Thymus (tissue), 11 donors: ENCODE measurements around the gene COG5. TPM values are rescaled to one million over a fixed set of nuclear protein-coding genes. Genes with fewer than 3 reads are reported as not detected.
"Not testable (repeated sequence)": the region's sequence is repeated elsewhere in the genome, so short reads cannot be mapped to it uniquely, and the experiment has no call there.

Experiments used
- DNase-seq, 9 donors: peaks; one replicate each; pipeline ENCODE4 v3.0.0-alpha.2; 2013; ENCODE audit warnings: low spot score in 9 of 9, low read depth in 6 of 9, missing footprints in 1 of 9
- H3K27ac ChIP-seq, 2 donors: one replicate each; pipeline ENCODE4 v1.5.1; 2013; ENCODE audit warnings: control low read depth in 1 of 2, low read depth in 1 of 2, low read length in 1 of 2, mild to moderate bottlenecking in 1 of 2, moderate library complexity in 1 of 2
- H3K27me3 ChIP-seq, 2 donors: one replicate each; pipeline ENCODE4 v1.5.1; 2013; ENCODE audit warnings: low read length in 1 of 2; ENCODE audit not compliant: control insufficient read depth in 2 of 2, insufficient read depth in 1 of 2
- H3K36me3 ChIP-seq, 2 donors: one replicate each; pipeline ENCODE4 v1.5.1; 2013; ENCODE audit warnings: low read length in 1 of 2, mild to moderate bottlenecking in 1 of 2, moderate library complexity in 1 of 2; ENCODE audit not compliant: control insufficient read depth in 2 of 2, insufficient read depth in 2 of 2
- H3K4me1 ChIP-seq, 2 donors: one replicate each; pipeline ENCODE4 v1.5.1; 2013; ENCODE audit warnings: low read length in 2 of 2; ENCODE audit not compliant: control insufficient read depth in 2 of 2, insufficient read depth in 2 of 2
- H3K4me3 ChIP-seq, 2 donors: one replicate each; pipeline ENCODE4 v1.5.1; 2013; ENCODE audit warnings: low read length in 2 of 2, control low read depth in 1 of 2, mild to moderate bottlenecking in 1 of 2
- H3K9me3 ChIP-seq, 2 donors: one replicate each; pipeline ENCODE4 v1.5.1; 2013; ENCODE audit warnings: low read length in 1 of 2, mild to moderate bottlenecking in 1 of 2; ENCODE audit not compliant: control insufficient read depth in 2 of 2, insufficient read depth in 1 of 2
- WGBS: extraction: QIAGEN DNeasy Blood & Tissue Kit; methylation state at CpG from one replicate; pipeline ENCODE4 v1.1.7; 2013; 5-methylcytosine and 5-hydroxymethylcytosine counted together
- polyA plus RNA-seq: library from polyadenylated mRNA; stranded (reverse); fragments of 200-250 nt; gene quantifications from one replicate; pipeline ENCODE4 v1.2.3, GENCODE V29; 2013
- total RNA-seq: library from RNA; stranded (reverse); fragments of 120-200 nt; gene quantifications from one replicate; pipeline ENCODE4 v1.2.4, GENCODE V29; 2013
- donor health status: healthy.

COG5 gene
- total and polyA plus RNA-seq, 2 donors = 8.7 to 25.2 TPM

DNA sequence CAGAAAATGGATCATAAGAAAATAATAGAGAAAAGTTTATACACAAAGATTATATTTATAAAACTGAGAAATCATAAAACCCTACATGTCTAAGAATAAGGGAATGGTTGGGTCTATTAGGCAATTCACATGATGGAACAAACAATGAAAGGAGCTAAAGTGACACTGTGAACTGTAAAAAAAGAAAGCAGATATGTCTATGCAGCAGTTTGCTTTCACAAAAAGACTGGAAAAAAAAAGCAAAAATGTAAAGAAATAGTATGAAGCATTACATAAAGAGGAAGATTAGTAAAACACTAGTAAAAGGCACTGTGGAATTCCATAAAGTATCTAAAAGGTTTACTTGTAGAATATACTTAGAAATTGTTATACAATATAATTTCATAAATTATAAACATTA lies 299.0 kb downstream of the COG5 start:
- no peaks in the 10 kb centered on the region for H3K9me3 ChIP-seq
- H3K36me3 ChIP-seq = no peaks in the 10 kb centered on the region
- H3K4me1 ChIP-seq = no peaks in the 10 kb centered on the region
- no peak overlapping the region for H3K4me3 ChIP-seq
- no peak for DNase-seq
- H3K27me3 ChIP-seq = no peaks in the 10 kb centered on the region
- no peak overlapping the region for H3K27ac ChIP-seq

DNA sequence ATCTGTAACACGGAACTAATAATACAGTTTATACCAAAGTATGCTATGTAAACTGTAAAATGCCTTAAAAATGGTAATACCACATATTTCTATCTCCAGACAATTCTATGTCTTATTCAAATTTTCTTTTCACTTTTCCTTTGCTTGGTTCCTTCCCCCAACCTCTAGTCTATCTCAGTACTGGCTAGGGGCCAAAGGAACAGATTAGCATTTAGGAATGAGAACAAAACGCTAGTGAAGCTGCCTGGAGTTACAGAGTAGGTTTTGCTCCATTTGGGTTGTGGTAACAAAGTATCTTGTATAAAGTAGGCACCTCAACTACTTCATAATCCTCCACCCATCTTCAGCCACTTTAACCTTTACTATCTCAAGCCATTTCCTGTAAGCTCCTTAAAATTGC lies 300.9 kb downstream of the COG5 start:
- no peak for DNase-seq
- no peaks in the 10 kb centered on the region for H3K27me3 ChIP-seq
- H3K27ac ChIP-seq = no peak overlapping the region
- 98% methylated on average over 2 of the region's 2 CpGs for WGBS
- no peaks in the 10 kb centered on the region for H3K4me1 ChIP-seq
- H3K36me3 ChIP-seq = no peaks in the 10 kb centered on the region
- H3K4me3 ChIP-seq = no peak overlapping the region
- no peaks in the 10 kb centered on the region for H3K9me3 ChIP-seq

DNA sequence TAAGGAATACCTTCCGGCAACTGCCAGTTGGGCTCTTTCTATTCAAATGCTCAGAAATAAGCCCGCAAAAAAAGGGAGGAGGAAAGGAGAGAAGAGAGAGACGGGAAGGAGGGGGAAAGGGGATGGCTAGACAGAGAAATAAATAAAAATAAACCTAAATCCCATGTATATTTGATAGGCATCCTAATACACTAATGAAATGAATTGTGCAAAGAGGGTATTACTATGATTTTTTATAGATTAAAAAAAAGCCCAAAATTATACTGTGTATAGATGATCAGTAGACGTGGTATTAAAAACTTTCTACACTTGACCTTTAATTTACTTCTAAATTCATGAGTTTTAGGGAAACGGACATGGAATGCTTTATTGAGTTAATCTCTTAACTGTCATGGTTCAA lies 305.0 kb downstream of the COG5 start:
- H3K36me3 ChIP-seq = peaks cover 0 to 2% of the 10 kb centered on the region in 2 donors
- no peak for DNase-seq
- 98% methylated on average over 5 of the region's 5 CpGs for WGBS

DNA sequence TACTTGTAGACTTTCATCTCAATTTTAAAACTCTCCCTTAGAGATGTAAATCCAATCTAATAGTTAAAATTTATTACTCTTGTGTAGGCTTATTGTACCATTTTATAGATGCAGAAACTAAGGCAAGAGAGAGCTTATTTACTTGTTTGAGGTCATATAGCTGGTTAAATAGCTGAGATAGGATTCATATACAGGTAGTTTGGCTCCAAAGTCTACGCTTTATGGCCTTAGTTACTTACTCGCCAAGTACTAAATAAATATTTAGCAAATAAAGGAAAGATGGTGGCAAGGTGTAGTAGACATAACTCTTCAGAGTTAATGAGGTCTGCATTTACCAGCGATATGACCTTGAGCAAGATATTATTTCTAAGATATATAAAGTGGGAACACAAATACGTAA lies 308.1 kb downstream of the COG5 start:
- no peaks in the 10 kb centered on the region for H3K9me3 ChIP-seq
- 99% methylated on average over 4 of the region's 4 CpGs for WGBS

More for the DNA sequence above, 305.0 kb downstream of the COG5 start:
- no peak overlapping the region for H3K27ac ChIP-seq
- no peaks in the 10 kb centered on the region for H3K9me3 ChIP-seq
- H3K4me1 ChIP-seq = no peaks in the 10 kb centered on the region
- H3K27me3 ChIP-seq = no peaks in the 10 kb centered on the region
- no peak overlapping the region for H3K4me3 ChIP-seq

GRCh38 chr7:107254398-107254985 lies 309.2 kb downstream of the COG5 start:
- Histone ChIP-seq H3K36me3 (peaks cover 0 to 2% of the 10 kb centered on the region in 2 donors), H3K27ac (no peak overlapping the region), H3K9me3 (no peaks in the 10 kb centered on the region), H3K27me3 (no peaks in the 10 kb centered on the region), H3K4me1 (no peaks in the 10 kb centered on the region), H3K4me3 (no peak overlapping the region)
- no peak for DNase-seq
- WGBS = over 99% methylated on average over 5 of the region's 5 CpGs

More for the DNA sequence above, 308.1 kb downstream of the COG5 start:
- Histone ChIP-seq H3K27ac (no peak overlapping the region), H3K4me1 (no peaks in the 10 kb centered on the region), H3K27me3 (no peaks in the 10 kb centered on the region), H3K4me3 (no peak overlapping the region), H3K36me3 (peaks cover 0 to 2% of the 10 kb centered on the region in 2 donors)
- no peak for DNase-seq

DNA sequence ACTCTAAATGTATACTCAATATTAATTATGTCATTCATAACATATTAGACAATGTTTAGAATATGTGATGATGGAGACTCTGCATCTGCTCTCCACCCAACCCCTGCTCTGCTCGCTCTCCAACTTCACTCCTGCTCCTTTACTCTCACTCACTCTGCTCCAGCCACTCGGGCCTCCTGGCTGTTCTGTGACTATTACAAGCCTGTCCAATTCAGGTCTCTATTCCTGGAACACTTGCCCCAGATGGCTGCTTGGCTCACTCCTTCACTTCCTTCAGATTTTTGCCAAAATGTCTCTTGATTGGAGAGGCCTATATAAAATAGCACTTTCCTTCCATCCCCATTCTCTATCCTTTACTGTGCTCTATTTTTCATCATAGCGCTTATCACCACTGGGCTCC lies 310.1 kb downstream of the COG5 start:
- no peaks in the 10 kb centered on the region for H3K27me3 ChIP-seq
- no peaks in the 10 kb centered on the region for H3K9me3 ChIP-seq
- H3K4me3 ChIP-seq = no peak overlapping the region
- no peaks in the 10 kb centered on the region for H3K4me1 ChIP-seq
- H3K27ac ChIP-seq = no peak overlapping the region
- H3K36me3 ChIP-seq = peaks cover 0 to 2% of the 10 kb centered on the region in 2 donors
- DNase-seq = no peak
- WGBS = 99% methylated on average over 3 of the region's 3 CpGs

DNA sequence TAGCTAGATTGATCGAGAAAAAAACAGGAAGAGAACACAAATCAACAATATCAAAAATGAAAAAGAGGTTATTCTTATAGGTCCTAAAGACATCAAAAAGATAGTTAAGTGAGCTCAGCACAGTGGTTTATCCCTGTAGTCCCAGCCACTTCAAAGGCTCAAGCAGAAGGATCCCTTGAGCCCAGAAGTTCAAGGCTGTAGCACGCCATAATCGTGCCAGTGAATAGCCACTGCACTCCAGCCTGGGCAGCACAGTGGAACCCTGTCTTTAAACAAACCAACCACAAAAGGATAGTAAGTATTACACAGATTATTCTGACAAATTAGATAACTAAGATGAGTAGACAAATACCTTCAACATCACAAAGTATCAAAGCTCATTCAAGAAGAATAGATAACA lies 311.8 kb downstream of the COG5 start:
- no peak overlapping the region for H3K4me3 ChIP-seq
- 95% methylated on average over 3 of the region's 3 CpGs for WGBS

GRCh38 chr7:107248551-107249316 lies 315.0 kb downstream of the COG5 start:
- DNase-seq = no peak
- no peak overlapping the region for H3K4me3 ChIP-seq
- no peaks in the 10 kb centered on the region for H3K4me1 ChIP-seq
- no peaks in the 10 kb centered on the region for H3K27me3 ChIP-seq
- 97% methylated on average over 5 of the region's 5 CpGs for WGBS
- peaks cover 0 to 4% of the 10 kb centered on the region in 2 donors for H3K9me3 ChIP-seq
- no peak overlapping the region for H3K27ac ChIP-seq
- peaks cover 2 to 5% of the 10 kb centered on the region in 2 donors for H3K36me3 ChIP-seq

More for the DNA sequence above, 311.8 kb downstream of the COG5 start:
- no peaks in the 10 kb centered on the region for H3K4me1 ChIP-seq
- no peak for DNase-seq
- H3K36me3 ChIP-seq = peaks cover 4 to 5% of the 10 kb centered on the region in 2 donors
- no peak overlapping the region for H3K27ac ChIP-seq
- no peaks in the 10 kb centered on the region for H3K27me3 ChIP-seq
- H3K9me3 ChIP-seq = no peaks in the 10 kb centered on the region

DNA sequence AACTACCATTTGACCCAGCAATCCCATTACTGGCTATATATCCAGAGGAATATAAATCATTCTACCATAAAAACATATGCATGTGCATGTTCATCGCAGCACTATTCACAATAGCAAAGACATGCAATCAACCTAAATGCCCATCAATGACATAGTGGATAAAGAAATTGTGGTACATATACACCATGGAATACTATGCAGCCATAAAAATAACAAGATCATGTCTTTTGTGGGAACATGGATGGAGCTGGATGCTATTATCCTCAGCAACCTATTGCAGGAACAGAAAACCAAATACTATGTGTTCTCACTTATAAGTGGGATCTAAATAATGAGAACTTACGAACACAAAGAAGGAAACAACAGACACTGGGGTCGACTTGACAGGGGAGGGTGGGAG lies 316.9 kb downstream of the COG5 start:
- WGBS = 98% methylated on average over 3 of the region's 3 CpGs
- not testable (repeated sequence) for H3K36me3 ChIP-seq, H3K27ac ChIP-seq, H3K9me3 ChIP-seq, H3K4me1 ChIP-seq, H3K27me3 ChIP-seq, H3K4me3 ChIP-seq, DNase-seq
